GM21360 (cell line): ENCODE results near the gene SMARCA1.

Source experiments
- ATAC-seq: cut with Tn5 transposase; IDR thresholded peaks from one replicate; pipeline ENCODE4 v1.9.1; 2021; ENCODE audit warnings: mild to moderate bottlenecking, moderate library complexity; ENCODE audit not compliant: unreplicated experiment

SMARCA1 gene

GRCh38 chrX:129461801-129462456 is 61.4 kb downstream of the SMARCA1 start:
- ATAC-seq = no peak

GRCh38 chrX:129452523-129452922 is 70.8 kb downstream of the SMARCA1 start:
- ATAC-seq = no peak

- no peak for ATAC-seq
Observed at GRCh38 chrX:129450123-129450522, 73.2 kb downstream of the SMARCA1 start.

DNA sequence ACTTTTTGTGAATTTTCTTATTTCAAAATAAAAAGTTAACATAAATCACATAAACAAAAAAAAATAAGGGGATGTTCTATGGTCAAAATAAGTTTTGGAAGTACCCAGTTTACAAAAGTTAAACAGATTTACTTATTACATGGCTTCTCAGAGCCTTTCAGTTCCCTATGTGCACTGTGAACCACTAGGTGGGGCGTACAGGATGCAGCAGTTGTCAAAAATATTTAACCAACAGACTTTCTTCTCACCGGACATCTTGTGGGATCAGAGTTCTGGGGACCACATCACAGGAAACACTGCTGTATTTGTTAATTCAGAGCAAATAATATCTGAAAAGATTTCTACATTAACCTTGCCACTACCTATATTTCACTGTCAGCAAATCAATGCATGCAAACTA is 74.1 kb downstream of the SMARCA1 start:
- no peak for ATAC-seq

DNA sequence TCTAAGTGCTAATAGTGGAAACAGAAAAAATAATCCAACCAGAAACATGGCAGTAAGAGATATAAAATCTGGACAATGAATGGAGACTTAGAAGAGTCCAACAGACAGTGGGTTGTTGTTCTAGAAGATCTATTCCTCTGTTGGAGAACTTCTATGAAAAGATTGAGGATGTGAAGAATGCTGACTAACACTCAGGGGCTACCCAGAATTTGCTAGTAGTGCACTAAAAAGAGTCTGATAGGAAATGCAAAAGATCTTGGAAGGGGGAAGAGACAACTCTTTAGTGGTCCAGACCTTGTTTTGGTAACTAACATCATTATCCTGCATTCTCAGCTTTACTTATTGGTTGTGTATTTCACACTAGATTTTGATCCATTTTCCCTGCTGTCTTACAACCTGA is 77.9 kb downstream of the SMARCA1 start:
- no peak for ATAC-seq

DNA sequence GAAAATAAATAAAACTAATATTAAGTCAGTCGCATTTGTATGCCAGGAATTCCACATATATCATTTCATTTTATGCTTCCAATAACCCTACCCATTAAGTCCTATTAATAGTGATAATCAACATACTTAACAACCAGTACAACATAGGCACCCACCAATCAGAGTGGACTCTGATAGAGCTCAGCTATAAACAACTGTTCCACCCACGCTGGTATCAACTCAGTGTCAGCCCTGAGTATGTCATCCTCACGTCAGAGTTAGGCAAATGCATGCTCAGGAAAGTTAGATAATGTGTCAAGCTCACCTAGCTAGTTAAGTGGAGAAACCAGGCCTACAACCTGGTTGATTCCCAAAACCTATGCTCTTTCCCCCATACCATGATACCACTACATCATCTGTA is 89.3 kb downstream of the SMARCA1 start:
- no peak for ATAC-seq

DNA sequence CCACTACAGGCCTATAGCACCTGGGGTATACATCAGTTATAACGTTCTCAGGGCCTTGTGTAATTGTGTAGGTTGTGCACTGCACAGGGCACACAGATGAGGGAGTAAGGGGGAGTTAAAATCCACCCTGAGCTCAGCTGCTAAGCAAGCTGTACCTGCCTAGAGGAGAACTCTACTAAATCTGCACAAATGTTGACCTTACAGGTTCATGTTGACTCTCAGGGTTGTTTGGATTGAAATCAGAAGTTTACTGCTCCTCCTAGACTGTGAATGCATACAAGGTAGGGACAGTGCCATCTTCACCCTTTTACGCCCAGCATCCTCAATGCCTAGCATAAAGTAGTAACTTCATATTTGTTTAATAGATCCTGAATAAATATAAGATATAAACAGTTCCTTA is 89.8 kb downstream of the SMARCA1 start:
- no peak for ATAC-seq

DNA sequence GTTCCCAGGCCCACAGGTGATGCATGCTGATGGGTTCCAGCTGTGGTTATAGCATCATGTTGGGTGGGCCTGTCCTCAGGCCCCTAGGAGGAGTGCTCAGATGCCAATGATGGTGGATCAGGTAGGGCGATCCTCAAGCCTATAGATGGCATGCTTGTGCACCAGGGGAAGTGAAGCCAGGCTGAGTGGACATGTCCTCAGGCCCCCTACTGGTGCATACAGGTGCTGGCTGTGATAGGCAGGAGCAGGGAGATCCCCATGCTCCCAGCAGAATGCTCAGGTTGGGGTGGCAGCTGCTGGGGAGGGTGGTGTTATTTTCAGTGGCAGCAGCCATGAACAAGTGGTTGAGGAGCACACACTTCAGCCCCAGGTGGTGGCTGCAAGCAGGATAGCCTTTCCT is 96.0 kb downstream of the SMARCA1 start:
- ATAC-seq = peak; percentile 74

- ATAC-seq = no peak
Observed at GRCh38 chrX:129423191-129423590, 100.1 kb downstream of the SMARCA1 start.

DNA sequence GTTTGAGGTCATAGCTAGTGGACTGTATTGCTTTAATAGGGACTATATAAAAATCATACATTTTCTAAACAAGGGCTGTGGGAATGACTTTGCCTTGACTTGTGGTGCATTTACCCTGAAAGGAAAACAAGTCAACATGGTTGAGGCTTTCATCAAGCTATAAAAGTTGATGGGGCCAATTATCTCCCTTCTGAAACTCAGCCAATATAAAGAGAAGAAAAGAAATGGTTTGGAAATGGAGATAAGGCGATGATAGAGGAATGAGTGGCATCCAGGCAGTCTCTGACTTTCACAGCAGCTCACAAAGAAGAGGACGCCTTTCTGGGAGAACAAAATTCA is 118.7 kb downstream of the SMARCA1 start:
- no peak for ATAC-seq

DNA sequence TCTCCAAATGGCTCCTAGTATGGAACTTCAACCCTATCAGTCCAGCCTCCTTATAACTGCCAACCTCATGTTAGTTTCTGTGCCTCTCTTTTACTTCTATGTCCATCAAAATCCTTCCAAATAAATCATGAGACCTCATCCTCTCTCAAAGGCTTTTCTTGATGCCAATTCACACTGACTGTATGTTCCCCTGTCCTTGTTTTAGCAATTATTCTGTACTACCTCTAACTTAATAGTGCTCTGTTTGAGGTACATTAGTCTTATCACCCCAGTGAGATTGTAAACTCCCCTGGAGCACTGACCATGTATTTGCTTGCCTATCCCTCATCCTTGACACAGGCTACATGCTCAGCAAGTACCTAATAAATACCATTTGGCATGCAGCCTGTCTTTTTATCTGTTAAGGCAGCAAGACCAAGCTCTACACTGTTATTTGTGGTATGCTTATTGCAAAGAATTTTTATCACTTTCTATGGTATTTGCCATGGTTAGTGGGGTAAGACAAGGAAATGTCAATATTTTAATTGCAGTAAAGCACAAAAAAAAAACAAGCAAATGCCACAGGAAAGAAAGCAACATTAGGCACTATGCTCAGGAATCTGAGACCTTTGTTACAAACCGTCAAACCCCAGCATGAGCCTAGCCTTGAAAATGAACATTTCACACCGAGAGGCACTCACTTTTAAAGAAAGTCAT is 119.2 kb downstream of the SMARCA1 start:
- ATAC-seq = no peak
